ENCODE measurements around the gene VAMP2.

DNA sequence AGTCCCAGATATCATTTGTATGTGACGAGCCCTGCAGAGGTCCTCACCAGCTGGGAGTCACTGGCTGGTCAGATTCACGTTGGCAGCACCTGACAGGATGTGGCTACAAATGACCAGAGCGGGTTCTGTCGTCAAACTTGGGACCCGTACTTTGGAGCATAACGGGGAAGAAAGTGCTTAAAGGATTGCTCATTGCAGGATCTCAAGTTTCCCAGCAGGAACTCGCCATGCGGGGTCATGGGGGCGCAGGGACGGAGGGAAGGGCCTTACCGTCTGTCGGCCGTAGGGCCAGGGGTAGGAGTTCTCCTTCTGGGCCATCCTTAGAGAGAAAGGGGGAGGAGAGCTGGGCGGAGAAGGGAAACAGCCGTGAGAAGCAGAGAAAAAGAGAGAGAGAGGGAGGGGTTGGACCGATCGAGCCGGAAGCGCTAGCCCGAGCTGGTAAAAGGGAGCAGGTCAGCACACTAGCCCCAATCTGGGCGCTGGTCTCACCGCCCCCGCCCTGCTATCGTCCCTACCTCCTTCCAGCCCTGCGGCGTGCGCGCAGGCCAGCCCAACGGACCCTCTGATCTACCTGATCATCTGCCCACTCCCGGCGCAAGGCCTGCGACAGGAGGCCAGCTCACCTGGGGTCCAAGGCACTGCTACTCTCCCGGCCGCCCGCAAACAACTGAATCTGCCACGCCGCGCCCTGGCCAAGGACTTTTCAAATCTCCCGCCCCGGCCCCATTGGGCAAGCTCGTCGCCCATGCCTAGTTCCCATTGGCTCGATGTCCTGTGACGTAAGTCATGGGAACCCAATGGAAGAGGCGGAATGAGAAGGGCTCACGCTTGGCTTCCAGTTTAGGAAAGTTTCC, 47.4 kb upstream of the VAMP2 start, which contains the start of gene AURKB:
- TF ChIP-seq, protein P1, sequence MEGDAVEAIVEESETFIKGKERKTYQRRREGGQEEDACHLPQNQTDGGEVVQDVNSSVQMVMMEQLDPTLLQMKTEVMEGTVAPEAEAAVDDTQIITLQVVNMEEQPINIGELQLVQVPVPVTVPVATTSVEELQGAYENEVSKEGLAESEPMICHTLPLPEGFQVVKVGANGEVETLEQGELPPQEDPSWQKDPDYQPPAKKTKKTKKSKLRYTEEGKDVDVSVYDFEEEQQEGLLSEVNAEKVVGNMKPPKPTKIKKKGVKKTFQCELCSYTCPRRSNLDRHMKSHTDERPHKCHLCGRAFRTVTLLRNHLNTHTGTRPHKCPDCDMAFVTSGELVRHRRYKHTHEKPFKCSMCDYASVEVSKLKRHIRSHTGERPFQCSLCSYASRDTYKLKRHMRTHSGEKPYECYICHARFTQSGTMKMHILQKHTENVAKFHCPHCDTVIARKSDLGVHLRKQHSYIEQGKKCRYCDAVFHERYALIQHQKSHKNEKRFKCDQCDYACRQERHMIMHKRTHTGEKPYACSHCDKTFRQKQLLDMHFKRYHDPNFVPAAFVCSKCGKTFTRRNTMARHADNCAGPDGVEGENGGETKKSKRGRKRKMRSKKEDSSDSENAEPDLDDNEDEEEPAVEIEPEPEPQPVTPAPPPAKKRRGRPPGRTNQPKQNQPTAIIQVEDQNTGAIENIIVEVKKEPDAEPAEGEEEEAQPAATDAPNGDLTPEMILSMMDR (tag by site-specific recombination; IDR thresholded peaks at IDR 0.05): no peak
- TF ChIP-seq YY1 (tag by site-specific recombination; IDR thresholded peaks at IDR 0.05) (peak; percentile 51; the same call in 1 of the 2 replicates), ZNF274 (IDR thresholded peaks at IDR 0.05; ENCODE audit: low read length) (no peak), ZNF274 (tag by site-specific recombination; IDR thresholded peaks at IDR 0.05; ENCODE audit: borderline replicate concordance) (no peak), ZBTB17 (tag by site-specific recombination; IDR thresholded peaks at IDR 0.05) (peak; percentile 77), ZNF830 (tag by site-specific recombination; IDR thresholded peaks at IDR 0.05; ENCODE audit: low read depth) (no peak), ZNF350 (tag by site-specific recombination; IDR thresholded peaks at IDR 0.05) (no peak), ZNF785 (tag by site-specific recombination; IDR thresholded peaks at IDR 0.05) (0 out of 2 replicates have a peak, but pooled peaks have one; percentile 29), SCRT2 (tag by site-specific recombination; IDR thresholded peaks at IDR 0.05) (no peak), ZBTB20 (tag by site-specific recombination; IDR thresholded peaks at IDR 0.05) (no peak), HOXA7 (CRISPR knock-in tag; IDR thresholded peaks at IDR 0.05; ENCODE audit: borderline replicate concordance) (no peak)
- TF ChIP-seq, protein P2, sequence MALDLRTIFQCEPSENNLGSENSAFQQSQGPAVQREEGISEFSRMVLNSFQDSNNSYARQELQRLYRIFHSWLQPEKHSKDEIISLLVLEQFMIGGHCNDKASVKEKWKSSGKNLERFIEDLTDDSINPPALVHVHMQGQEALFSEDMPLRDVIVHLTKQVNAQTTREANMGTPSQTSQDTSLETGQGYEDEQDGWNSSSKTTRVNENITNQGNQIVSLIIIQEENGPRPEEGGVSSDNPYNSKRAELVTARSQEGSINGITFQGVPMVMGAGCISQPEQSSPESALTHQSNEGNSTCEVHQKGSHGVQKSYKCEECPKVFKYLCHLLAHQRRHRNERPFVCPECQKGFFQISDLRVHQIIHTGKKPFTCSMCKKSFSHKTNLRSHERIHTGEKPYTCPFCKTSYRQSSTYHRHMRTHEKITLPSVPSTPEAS (tag by site-specific recombination; IDR thresholded peaks at IDR 0.05): 0 out of 2 replicates have a peak, but pooled peaks have one; percentile 26
- TF ChIP-seq, protein P3, sequence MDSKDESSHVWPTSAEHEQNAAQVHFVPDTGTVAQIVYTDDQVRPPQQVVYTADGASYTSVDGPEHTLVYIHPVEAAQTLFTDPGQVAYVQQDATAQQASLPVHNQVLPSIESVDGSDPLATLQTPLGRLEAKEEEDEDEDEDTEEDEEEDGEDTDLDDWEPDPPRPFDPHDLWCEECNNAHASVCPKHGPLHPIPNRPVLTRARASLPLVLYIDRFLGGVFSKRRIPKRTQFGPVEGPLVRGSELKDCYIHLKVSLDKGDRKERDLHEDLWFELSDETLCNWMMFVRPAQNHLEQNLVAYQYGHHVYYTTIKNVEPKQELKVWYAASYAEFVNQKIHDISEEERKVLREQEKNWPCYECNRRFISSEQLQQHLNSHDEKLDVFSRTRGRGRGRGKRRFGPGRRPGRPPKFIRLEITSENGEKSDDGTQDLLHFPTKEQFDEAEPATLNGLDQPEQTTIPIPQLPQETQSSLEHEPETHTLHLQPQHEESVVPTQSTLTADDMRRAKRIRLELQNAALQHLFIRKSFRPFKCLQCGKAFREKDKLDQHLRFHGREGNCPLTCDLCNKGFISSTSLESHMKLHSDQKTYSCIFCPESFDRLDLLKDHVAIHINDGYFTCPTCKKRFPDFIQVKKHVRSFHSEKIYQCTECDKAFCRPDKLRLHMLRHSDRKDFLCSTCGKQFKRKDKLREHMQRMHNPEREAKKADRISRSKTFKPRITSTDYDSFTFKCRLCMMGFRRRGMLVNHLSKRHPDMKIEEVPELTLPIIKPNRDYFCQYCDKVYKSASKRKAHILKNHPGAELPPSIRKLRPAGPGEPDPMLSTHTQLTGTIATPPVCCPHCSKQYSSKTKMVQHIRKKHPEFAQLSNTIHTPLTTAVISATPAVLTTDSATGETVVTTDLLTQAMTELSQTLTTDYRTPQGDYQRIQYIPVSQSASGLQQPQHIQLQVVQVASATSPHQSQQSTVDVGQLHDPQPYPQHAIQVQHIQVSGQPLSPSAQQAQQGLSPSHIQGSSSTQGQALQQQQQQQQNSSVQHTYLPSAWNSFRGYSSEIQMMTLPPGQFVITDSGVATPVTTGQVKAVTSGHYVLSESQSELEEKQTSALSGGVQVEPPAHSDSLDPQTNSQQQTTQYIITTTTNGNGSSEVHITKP (tag by site-specific recombination; IDR thresholded peaks at IDR 0.05): no peak
- TF ChIP-seq, protein P4, sequence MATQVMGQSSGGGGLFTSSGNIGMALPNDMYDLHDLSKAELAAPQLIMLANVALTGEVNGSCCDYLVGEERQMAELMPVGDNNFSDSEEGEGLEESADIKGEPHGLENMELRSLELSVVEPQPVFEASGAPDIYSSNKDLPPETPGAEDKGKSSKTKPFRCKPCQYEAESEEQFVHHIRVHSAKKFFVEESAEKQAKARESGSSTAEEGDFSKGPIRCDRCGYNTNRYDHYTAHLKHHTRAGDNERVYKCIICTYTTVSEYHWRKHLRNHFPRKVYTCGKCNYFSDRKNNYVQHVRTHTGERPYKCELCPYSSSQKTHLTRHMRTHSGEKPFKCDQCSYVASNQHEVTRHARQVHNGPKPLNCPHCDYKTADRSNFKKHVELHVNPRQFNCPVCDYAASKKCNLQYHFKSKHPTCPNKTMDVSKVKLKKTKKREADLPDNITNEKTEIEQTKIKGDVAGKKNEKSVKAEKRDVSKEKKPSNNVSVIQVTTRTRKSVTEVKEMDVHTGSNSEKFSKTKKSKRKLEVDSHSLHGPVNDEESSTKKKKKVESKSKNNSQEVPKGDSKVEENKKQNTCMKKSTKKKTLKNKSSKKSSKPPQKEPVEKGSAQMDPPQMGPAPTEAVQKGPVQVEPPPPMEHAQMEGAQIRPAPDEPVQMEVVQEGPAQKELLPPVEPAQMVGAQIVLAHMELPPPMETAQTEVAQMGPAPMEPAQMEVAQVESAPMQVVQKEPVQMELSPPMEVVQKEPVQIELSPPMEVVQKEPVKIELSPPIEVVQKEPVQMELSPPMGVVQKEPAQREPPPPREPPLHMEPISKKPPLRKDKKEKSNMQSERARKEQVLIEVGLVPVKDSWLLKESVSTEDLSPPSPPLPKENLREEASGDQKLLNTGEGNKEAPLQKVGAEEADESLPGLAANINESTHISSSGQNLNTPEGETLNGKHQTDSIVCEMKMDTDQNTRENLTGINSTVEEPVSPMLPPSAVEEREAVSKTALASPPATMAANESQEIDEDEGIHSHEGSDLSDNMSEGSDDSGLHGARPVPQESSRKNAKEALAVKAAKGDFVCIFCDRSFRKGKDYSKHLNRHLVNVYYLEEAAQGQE (tag by site-specific recombination; IDR thresholded peaks at IDR 0.05): peak; percentile 64; the same call in 1 of the 2 replicates

Data from HEK293 (cell line).